CD4-positive, alpha-beta T cell treated with Interleukin-17A for 4 hours (primary cell): ENCODE data around the gene ARPC1B.
"Not testable (repeated sequence)": the region's sequence is repeated elsewhere in the genome, so short reads cannot be mapped to it uniquely, and the experiment has no call there.

Source experiments
- DNase-seq: peaks from one replicate; pipeline ENCODE4 v3.0.0-alpha.2; 2020; ENCODE audit warnings: mixed read lengths

The ARPC1B gene

GRCh38 chr7:99369767-99370391 lies 4.7 kb upstream of the ARPC1B start:
- no peak for DNase-seq

GRCh38 chr7:99371376-99371920 lies 3.1 kb upstream of the ARPC1B start:
- DNase-seq: no peak

GRCh38 chr7:99372275-99373090 lies 2.0 kb upstream of the ARPC1B start:
- DNase-seq: no peak

GRCh38 chr7:99373091-99374066 lies 1.2 kb upstream of the ARPC1B start:
- DNase-seq: no peak

- peak; percentile 70 for DNase-seq
These were observed 709 bp downstream of the ARPC1B start for GRCh38 chr7:99375070-99375807.

- peak; percentile 60 for DNase-seq
These were observed 4.6 kb downstream of the ARPC1B start for GRCh38 chr7:99379043-99379577.

- not testable (repeated sequence) for DNase-seq
These were observed 5.1 kb downstream of the ARPC1B start for GRCh38 chr7:99379693-99380031.

- peak; percentile 29 for DNase-seq
These were observed 5.7 kb downstream of the ARPC1B start for GRCh38 chr7:99380032-99380822.

- DNase-seq: peak; percentile 88
These were observed 6.5 kb downstream of the ARPC1B start for GRCh38 chr7:99380823-99381663.

- no peak for DNase-seq
These were observed 7.1 kb downstream of the ARPC1B start for GRCh38 chr7:99381664-99382075.

- DNase-seq: no peak
These were observed 8.7 kb downstream of the ARPC1B start for GRCh38 chr7:99383203-99383602.

- no peak for DNase-seq
These were observed 9.4 kb downstream of the ARPC1B start for GRCh38 chr7:99383791-99384370.

GRCh38 chr7:99384523-99384922 lies 10.0 kb downstream of the ARPC1B start:
- no peak for DNase-seq

GRCh38 chr7:99385564-99385963 lies 11.0 kb downstream of the ARPC1B start:
- DNase-seq: no peak

- DNase-seq: peak; percentile 51
These were observed 12.2 kb downstream of the ARPC1B start for GRCh38 chr7:99386584-99387238.

- not testable (repeated sequence) for DNase-seq
These were observed 12.7 kb downstream of the ARPC1B start for GRCh38 chr7:99387239-99387635.

GRCh38 chr7:99387912-99388311 lies 13.4 kb downstream of the ARPC1B start:
- no peak for DNase-seq

GRCh38 chr7:99389772-99390171 lies 15.2 kb downstream of the ARPC1B start:
- no peak for DNase-seq

GRCh38 chr7:99390941-99391602 lies 16.5 kb downstream of the ARPC1B start:
- no peak for DNase-seq
